Measurements from ENCODE around the gene HNMT.
"Not testable (repeated sequence)": the region's sequence is repeated elsewhere in the genome, so short reads cannot be mapped to it uniquely, and the experiment has no call there.

Gene HNMT

DNA sequence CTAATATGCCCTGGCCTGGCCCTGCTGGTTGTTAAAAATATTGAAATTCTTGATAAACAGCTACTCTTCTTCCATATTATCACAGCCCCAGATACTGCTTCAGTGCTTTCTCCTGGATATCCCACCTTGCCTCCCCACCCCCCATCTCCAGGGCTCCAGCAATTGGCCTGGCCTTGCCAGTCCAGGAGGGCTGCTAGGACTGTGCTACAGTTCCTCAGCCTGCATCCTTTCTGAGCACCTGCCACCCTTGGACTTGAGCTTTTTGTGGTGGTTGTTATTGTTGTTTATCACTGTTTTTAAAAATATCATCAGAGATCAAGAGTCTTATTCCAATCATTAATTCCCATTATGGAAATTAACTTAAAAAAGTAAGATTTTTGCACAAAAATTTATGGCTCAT lies 13.5 kb downstream of the HNMT start:
- no peak for DNase-seq

DNA sequence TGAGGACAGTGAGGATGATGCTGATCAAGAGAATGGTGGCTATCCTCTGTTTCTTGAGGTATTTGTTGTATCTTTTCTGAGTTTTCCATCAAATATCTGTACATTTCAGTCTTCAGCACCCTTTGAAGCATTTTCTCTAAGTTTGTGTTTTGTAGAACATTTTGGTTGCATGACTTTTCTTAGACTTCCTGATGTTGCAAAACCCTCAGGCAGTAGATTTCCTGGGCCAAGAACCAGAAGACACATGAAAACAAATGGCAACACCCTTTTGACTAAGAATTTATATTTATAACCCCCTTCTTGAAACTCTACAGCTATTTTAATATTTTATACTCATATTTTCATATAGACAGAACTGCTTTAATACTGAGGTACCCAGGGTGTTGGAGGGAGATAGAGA lies 16.2 kb downstream of the HNMT start:
- peak; percentile 15 to 18 for DNase-seq

DNA sequence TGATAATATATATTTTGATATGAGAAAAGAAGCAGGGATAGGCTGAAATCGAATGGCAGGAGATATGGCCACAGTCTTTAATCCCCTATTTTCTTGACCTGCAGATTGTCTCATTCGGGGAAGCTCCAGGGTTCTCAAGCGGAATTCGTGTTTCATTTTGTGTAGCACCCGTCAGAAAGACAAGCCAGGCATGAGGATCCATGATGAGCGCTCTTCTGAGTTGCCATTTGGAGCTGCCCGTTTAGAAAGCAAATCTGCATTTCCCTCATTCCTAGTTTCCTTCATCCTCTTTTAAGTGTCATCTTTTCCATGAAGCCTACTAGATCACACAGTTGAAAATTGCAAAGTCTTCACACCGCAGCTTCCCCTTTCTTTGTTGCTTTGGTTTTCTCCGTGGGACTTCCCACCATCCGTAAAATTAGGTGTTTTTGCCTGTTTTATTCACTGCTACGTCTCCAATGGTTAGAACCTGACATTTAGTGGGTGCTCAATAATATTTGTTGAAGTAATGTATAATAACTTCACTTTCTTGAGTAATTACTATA lies 16.9 kb downstream of the HNMT start:
- no peak for DNase-seq

DNA sequence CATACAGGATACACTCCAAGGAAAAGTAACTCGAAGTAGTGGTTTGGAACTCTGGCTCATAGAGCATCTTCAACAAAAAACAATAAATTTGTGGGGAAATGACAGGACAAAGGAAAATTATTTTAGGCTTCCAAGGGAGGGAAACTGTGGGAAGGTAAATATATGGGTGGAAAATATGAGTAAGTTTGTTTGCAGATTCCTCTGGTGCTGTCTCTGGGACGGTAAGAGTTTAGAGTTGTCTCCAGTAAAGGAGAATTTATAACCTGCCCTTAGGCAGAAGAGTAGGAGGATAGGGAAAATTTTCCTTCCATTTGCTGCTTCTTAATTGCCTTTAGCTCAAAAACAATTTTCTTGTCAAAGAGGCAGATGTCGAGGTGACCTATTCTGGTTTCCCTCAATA lies 19.3 kb downstream of the HNMT start:
- DNase-seq = no peak

DNA sequence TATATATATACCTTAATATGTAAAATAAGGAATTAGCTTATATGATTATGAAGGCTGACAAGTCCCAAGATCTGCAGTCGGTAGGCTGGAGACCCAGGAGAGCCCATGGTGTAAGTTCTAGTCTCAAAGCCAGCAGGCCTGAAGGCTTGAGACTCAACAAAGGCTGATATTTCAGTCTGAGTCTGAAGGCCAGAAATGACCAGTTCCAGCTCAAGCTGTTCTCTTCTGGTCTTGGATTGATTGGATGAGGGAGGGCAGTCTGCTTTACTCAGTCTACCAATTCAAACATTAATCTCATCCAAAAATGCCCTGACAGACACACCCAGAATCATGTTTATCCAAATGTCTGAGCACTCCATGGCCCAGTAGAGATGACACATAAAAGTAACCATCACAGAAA lies 22.0 kb downstream of the HNMT start:
- no peak for DNase-seq

DNA sequence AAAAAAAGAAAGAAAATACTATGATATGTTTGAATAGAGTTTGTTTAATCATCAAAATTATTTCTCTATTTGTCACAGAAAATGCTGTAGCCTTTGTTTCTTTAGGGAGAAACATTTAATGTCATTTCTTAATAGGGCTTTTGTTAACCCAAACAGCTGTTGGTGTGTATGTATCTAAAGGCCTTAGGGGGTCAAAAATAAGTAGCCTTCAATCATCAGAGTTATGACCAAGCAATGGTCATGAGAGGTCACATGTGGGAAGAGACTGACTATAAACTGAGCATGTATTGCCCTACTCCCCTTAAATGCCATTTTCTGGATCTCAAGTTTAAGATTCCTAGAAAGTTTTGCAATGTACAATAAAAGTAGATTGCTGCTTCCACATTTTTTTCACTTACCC lies 22.7 kb downstream of the HNMT start:
- DNase-seq = no peak

DNA sequence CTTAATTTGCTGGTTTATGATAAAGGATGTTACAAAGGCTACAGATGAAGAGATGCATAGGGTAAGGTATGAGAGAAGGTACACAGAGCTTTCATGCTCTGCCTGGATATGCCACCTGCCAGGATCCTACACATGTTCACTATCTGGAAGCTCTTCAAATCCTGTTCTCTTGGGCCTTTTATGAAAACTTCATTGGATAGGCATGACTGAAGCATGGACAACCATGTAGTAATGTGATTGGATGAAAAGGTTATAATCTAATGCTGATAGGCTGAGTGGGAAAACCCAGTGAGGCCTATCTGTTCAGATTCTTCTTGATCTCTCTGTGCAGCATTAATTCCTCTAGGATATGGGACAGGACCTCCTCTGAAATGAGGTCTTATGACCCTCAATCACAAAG lies 26.8 kb downstream of the HNMT start:
- DNase-seq = no peak

DNA sequence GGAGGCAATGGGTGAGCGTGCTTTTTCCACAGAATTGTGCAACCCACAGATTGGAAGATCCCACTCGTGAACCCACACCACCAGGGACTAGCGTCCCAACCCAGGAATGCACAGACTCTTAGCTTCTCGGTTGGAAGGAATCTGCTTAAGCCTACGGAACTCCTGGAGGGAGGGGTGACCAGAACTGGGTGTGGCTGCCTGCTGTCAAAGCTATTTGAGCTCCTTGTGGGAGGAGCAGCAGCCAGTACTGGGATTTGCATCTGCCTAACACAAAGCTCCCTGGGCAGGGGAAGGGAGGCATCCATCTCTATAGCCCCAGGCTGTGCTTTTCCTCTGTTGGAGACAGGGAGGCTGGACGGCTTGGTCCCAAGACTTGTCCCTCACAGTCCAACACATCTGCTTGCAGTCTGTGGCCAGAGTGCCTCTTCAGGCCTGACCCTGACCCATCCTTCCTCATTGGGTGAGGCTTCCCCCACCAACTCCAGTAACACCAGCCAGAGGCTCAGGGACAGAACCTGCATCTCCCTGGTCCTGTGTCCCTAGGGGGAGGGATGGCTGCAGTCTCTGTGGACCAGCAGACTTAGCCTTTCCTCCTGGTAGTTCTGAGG lies 27.9 kb downstream of the HNMT start:
- no peak for DNase-seq

DNA sequence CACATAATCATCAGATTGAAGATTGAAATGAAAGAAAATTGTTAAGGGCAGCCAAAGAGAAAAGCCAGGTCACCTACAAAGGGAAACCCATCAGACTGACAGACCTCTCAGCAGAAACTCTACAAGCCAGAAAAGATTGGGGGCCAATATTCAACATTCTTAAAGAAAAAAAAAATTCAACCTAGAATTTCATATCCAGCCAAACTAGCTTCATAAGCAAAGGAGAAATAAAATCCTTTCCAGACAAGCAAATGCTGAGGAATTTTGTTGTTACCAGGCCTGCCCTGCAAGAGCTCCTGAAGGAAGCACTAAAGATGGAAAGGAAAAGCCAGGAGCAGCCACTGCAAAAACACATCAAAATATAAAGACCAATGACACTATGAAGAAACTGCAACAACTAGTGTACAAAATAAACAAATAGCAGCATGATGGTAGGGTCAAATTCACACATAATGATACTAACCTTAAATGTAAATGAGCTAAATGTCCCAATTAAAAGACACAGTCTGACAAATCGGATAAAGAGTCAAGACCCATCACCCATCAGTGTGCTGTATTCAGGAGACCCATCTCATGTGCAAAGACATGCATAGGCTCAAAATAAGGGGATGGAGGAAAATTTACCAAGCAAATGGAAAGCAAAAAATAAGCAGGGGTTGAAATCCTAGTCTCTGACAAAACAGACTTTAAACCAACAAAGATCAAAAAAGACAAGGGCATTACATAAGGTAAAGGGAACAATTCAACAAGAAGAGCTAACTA lies 29.6 kb downstream of the HNMT start:
- DNase-seq = not testable (repeated sequence)

DNA sequence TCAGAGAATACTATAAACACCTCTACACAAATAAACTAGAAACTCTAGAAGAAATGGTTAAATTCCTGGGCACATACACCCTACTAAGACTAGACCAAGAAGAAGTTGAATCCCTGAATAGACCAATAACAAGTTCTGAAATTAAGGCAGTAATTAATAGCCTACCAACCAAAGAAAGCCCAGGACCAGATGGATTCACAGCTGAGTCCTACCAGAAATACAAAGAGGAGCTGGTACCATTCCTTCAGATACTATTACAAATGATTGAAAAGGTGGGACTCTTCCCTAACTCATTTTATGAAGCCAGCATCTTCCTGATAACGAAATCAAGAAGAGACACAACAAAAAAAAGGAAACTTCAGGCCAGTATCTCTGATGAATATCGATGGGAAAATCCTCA lies 31.1 kb downstream of the HNMT start:
- DNase-seq = not testable (repeated sequence)

DNA sequence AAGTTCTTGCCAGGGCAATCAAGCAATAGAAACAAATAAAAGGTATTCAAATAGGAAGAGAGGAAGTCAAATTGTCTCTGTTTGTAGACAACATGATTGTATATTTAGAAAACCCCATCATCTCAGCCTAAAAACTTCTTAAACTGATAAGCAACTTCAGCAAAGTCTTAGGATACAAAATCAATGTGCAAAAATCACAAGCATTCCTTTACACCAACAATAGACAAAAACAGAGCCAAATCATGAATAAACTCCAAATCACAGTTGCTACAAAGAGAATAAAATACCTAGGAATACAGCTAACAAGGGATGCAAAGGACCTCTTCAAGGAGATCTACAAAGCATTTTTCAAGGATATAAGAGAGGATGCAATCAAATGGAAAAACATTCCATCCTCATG lies 31.9 kb downstream of the HNMT start:
- DNase-seq = not testable (repeated sequence)

DNA sequence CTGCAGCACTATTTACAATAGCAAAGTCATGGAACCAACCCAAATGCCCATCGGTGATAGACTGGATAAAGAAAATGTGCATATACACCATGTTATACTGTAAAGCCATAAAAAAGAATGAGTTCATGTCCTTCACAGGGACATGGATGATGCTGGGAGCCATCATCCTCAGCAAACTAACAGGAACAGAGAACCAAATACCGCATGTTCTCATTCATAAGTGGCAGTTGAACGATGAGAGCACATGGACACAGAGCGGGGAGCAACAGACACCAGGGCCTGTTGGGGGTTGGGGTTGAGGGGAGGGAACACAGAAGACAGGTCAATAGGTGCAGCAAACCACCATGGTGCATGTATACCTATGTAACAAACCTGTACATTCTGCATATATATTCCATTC lies 33.5 kb downstream of the HNMT start:
- DNase-seq = no peak

DNA sequence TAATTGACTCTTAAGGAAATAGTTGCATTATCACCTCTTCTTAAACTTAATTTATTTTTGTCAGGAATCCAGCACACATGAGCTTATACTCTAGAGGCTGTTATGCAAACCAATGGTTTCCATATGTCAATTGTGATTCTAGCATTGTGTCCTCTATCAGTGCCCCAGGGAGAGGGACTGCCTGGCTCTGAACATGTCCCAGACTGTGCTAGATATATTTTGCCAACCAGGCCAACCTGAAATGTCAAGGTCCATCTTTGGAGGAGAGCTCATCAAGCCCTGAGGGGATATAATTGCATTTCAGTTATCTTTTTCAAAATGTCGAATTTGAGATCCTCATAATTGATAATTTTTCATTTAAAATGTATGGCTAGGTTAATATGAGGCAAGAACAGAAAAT lies 34.2 kb downstream of the HNMT start:
- DNase-seq = no peak

DNA sequence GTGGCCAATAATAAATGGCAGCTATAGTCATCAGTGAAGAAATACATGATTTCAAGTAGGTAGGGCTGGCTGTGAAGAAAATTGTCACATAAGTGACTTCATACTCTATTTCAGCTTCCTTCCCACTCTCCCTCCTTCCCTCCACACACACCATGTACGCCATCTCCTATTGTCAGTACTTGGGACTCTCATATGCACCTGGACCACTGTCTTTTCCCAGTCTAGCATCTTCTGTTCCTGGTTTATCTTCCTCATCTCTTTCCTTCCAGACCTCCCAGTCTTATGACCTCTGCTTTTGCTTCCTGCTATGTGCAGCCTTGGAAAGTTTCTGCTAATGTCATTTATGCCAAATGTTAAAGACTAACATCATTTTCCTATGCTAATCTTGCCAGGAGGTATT lies 35.0 kb downstream of the HNMT start:
- no peak for DNase-seq

DNA sequence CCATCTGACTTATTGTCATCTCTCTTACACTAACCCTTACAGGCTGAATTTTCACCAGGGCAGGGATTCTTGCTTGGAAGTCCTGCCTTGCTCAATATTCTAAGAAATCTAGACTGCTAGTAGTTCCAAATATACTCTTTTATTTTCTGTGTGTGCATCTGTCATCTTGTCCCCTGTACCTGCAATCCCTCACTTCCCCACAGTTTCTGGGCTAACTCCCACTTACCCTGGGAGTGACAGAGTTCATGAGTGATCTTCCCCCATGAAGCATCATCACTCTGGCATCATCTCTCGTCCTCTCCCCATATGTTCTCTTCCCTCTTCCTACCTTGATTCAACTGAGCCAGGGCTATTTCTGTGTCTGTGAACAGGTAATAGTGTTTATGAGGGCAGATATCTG lies 35.7 kb downstream of the HNMT start:
- no peak for DNase-seq

DNA sequence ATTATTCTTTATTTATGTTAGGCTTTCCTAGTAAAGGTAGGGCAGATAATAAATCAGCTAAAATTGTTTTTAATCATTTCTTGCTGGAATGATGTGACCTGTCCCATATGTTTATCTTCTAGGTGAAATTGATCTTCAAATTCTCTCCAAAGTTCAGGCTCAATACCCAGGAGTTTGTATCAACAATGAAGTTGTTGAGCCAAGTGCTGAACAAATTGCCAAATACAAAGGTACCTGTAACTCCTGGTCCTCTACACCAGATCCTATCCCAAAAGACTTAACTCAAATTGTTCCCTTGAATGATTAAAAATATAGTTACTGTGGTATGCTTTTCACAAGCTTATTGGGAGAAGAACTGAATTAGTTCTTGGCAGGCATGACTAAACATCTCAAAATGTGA lies 36.5 kb downstream of the HNMT start:
- no peak for DNase-seq

DNA sequence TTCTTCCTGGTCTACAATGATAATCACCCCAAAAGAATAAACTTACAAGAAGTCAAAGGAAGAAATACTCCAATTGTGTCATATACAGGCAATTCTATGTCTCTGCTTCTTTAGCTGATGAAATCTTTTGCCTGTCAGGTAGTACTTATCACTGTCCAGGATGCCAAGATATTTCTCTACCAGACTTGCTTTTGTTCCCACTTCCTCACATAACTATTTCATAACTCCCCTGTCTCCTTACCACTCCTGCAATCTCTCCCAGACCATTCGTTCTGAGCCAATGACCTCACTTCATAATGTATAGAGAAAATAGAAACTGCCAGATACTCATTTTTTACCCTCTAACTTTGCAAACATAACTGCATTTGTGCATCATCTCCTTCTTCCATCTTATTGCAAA lies 39.1 kb downstream of the HNMT start:
- DNase-seq = no peak

DNA sequence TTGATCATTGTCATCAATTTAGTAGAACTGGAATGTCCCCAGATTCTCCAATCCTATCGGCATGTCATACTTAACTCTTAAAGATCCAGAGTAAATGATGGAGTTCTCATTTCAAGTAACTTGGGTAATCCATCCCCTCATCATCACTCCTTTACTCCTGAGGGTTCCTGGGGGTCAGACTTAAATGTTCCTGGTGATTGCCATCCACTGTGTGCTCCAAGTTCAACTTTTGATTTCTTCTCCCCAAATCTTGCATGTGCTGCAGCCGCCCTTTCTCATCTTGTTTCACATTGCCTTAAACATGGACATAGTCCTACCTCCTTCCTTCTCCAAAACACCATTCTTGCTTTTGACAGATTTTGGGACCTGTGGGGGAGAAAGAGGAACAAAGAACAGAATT lies 43.2 kb downstream of the HNMT start:
- DNase-seq = no peak

DNA sequence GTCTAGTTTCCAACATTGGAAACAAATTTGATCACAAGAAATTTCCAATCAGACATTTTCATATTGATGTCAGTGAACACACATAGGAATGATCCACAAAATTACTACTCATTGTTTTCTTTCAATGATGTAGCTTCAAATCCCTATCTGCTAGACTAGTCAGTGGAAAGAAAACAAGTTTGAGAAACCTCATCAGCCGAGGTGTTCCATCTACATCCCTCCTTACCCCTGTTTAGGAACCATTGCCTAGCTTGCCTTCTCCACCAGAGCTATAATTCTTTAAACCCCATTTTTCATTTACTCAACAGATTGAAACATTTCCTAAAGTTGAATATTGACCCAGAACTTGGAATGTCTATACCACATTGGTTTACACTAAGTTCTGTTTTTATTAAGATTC lies 45.3 kb downstream of the HNMT start:
- no peak for DNase-seq

DNA sequence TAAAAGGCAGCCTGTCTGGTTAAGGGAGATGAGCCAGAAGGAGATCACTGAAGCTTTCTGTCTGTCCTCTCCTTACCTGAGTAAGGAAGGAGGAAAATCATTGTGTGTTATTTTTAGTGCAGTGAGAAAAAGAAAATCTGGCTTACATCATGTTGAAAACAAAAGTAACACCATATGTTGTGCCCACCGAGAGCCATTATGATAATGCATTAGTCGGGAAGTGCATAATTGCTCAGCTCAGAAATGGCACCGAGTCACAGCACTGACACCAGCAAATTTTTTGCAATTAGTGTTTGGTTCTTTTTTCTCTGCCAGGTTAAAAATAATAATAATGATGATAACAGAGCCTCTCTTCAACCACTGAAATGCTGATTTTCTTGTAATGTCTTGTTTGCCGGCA lies 46.6 kb downstream of the HNMT start:
- no peak for DNase-seq

DNA sequence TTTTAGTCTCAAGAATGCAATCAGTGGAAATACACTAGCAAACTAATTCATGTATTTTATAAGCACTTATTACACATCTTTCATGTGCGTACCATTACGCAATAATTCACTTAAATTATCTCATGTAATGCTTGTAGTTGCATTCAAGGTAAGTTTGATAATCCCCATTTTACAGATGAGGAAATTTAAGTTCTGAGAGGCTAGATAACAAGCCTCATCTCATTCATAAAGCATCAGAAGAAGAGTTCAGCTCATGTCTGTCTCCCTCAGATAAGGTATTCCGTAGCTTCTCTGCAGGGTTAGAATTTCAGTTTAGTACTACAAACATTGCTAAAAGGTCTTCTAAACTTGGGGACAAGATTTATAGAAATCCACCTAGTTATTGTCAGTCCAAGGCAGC lies 47.8 kb downstream of the HNMT start:
- no peak for DNase-seq

DNA sequence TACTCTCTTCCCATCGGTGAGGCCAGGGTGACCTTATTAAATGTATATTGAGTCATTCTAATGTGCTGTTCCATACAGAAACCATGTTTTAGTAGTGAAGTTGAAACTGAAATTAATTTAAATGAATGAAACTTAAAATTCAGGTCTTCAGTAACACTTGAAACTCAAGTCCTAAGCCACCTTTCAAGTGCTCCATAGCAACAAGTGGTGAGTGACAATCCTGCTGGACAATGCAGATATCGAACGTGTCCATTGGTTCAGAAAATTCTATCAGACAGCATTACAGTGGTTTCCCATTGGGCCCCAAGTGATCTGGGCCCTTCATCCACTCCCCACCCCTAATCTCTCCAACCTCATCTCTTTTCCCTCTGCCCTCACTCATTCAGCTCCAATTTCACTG lies 48.7 kb downstream of the HNMT start:
- DNase-seq = no peak

DNA sequence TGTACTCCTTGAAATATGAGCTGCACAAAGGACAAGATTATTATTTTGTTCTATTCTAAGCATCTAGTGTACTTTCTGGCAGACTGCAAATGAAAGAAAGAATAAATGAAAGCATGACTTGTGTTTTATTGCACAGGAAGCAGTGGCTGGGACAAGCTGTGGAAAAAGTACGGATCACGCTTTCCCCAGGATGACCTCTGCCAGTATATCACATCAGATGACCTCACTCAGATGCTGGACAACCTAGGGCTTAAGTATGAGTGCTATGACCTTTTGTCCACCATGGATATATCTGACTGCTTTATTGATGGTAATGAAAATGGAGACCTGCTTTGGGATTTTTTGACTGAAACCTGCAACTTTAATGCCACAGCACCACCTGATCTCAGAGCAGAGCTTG lies 49.4 kb downstream of the HNMT start:
- no peak for DNase-seq

DNA sequence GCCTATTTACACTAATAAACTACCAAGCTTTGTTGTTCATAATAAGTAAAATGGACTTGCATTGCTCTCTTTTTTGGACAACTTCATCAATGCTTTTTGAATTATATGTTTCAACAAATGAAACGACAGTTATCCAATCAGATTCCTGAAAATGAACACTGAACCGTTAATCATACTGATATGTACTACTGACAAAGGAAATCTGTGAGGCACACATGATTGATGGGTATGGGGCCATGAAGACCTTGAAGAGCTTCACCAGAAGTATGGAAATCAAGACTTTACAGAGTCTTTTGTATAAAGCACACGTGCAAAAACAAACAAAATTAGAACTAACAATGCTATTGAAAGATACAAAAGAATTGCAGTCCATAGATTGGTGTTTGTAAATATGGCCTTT lies 51.2 kb downstream of the HNMT start:
- DNase-seq = no peak

Measured in AML-193 (cell line).